Peyer's patch (tissue), 4 donors: ENCODE data around the gene SLC25A19. TPM values are rescaled to one million over a fixed set of nuclear protein-coding genes. Genes with fewer than 3 reads are reported as not detected.
"Not testable (repeated sequence)": the region's sequence is repeated elsewhere in the genome, so short reads cannot be mapped to it uniquely, and the experiment has no call there.

Experiments
- DNase-seq, 3 donors: peaks; one replicate each; pipeline ENCODE4 v3.0.0-alpha.2; 2017 to 2019
- H3K27ac ChIP-seq, 4 donors: fragments of 200-600 bp; sonication (generic); one replicate each; pipeline ENCODE4 v1.5.1; 2016 to 2019
- H3K27me3 ChIP-seq, 2 donors: fragments of 200-600 bp; sonication (generic); one replicate each; pipeline ENCODE4 v1.5.1; 2019
- H3K36me3 ChIP-seq, 3 donors: fragments of 200-600 bp; sonication (generic); one replicate each; pipeline ENCODE4 v1.5.1; 2016 to 2019
- H3K4me1 ChIP-seq, 4 donors: fragments of 200-600 bp; sonication (generic); one replicate each; pipeline ENCODE4 v1.5.1; 2016 to 2019
- H3K4me3 ChIP-seq, 4 donors: fragments of 200-600 bp; sonication (generic); 1 replicate in 3 of 4; 2 replicates in 1 of 4; pipeline ENCODE4 v1.5.1; 2016 to 2019; ENCODE audit warnings: mild to moderate bottlenecking in 1 of 4
- H3K9me3 ChIP-seq, 4 donors: fragments of 200-600 bp; sonication (generic); one replicate each; pipeline ENCODE4 v1.5.1; 2016 to 2019; ENCODE audit warnings: mild to moderate bottlenecking in 1 of 4
- CTCF ChIP-seq, 6 experiments: fragments of 450-650 bp in 4 of 6; fragments of 200-600 bp in 2 of 6; sonication (generic) in 1 of 6; IDR thresholded peaks; one replicate each; pipeline ENCODE4 v1.5.1; 2017 to 2019; ENCODE audit warnings: antibody characterized with exemption in 6 of 6, mild to moderate bottlenecking in 3 of 6, moderate library complexity in 1 of 6
- POLR2A ChIP-seq, 2 donors: fragments of 450-650 bp; IDR thresholded peaks; one replicate each; pipeline ENCODE4 v1.5.1; 2017; ENCODE audit warnings: antibody characterized with exemption in 2 of 2, mild to moderate bottlenecking in 2 of 2, moderate library complexity in 2 of 2
- total RNA-seq, 4 donors: library from RNA; depleted of rRNA; stranded (reverse); fragments of >200 nt; gene quantifications; one replicate each; pipeline ENCODE4 v1.1.0, GENCODE V29; 2016

The SLC25A19 gene
- total RNA-seq, 4 donors from 2014 or later = 8.2 to 24.8 (median 17.0) TPM

- H3K27ac ChIP-seq = peak overlapping the region; percentile 88 to 97 (median 94)
- TF ChIP-seq CTCF (IDR thresholded peaks at IDR 0.05) (peak in 3 of 6 experiments; percentile 5 to 16 (median 13)), POLR2A (IDR thresholded peaks at IDR 0.05) (no peak)
- peaks cover 0 to 26% (median 18%) of the 10 kb centered on the region in 4 donors for H3K4me1 ChIP-seq
- no peaks in the 10 kb centered on the region for H3K27me3 ChIP-seq
- H3K9me3 ChIP-seq = no peaks in the 10 kb centered on the region
- peak overlapping the region; percentile 73 to 91 (median 78) for H3K4me3 ChIP-seq
- DNase-seq = no peak
- H3K36me3 ChIP-seq = peaks cover 0 to 26% (median 0%) of the 10 kb centered on the region in 3 donors
Measured at GRCh38 chr17:75260641-75261335, 28.4 kb downstream of the SLC25A19 start.

GRCh38 chr17:75257228-75257627 is 32.0 kb downstream of the SLC25A19 start:
- H3K36me3 ChIP-seq, H3K27me3 ChIP-seq, H3K4me3 ChIP-seq, H3K27ac ChIP-seq, H3K9me3 ChIP-seq, DNase-seq: not testable (repeated sequence)
- peaks cover 0 to 16% (median 13%) of the 10 kb centered on the region in 4 donors for H3K4me1 ChIP-seq

- not testable (repeated sequence) for H3K27ac ChIP-seq, H3K4me3 ChIP-seq, H3K9me3 ChIP-seq, H3K27me3 ChIP-seq, DNase-seq, H3K36me3 ChIP-seq
- peaks cover 0 to 16% (median 13%) of the 10 kb centered on the region in 4 donors for H3K4me1 ChIP-seq
Measured at GRCh38 chr17:75255954-75256698, 33.1 kb downstream of the SLC25A19 start.

GRCh38 chr17:75252039-75252816 is 37.0 kb downstream of the SLC25A19 start:
- peaks cover 0 to 8% (median 0%) of the 10 kb centered on the region in 3 donors for H3K36me3 ChIP-seq
- no peaks in the 10 kb centered on the region for H3K27me3 ChIP-seq
- H3K27ac ChIP-seq = peak overlapping the region in 1 of 4 donors; percentile 72
- H3K4me1 ChIP-seq = peaks cover 0 to 8% (median 2%) of the 10 kb centered on the region in 4 donors
- no peak for TF ChIP-seq CTCF (IDR thresholded peaks at IDR 0.05)
- TF ChIP-seq POLR2A (IDR thresholded peaks at IDR 0.05) = no peak
- no peak overlapping the region for H3K4me3 ChIP-seq
- no peaks in the 10 kb centered on the region for H3K9me3 ChIP-seq
- DNase-seq = no peak

- DNase-seq = peak in 2 of 3 donors; percentile 58 to 79
- H3K4me3 ChIP-seq = peak overlapping the region in 2 of 4 donors; percentile 4 to 15
- H3K9me3 ChIP-seq = no peaks in the 10 kb centered on the region
- no peaks in the 10 kb centered on the region for H3K27me3 ChIP-seq
- H3K4me1 ChIP-seq = peaks cover 0 to 15% (median 5%) of the 10 kb centered on the region in 4 donors
- no peak for TF ChIP-seq CTCF (IDR thresholded peaks at IDR 0.05)
- TF ChIP-seq POLR2A (IDR thresholded peaks at IDR 0.05) = no peak
- peaks cover 0 to 25% (median 0%) of the 10 kb centered on the region in 3 donors for H3K36me3 ChIP-seq
- peak overlapping the region in 3 of 4 donors; percentile 6 to 72 (median 59) for H3K27ac ChIP-seq
Measured at GRCh38 chr17:75250009-75250471, 39.2 kb downstream of the SLC25A19 start.

GRCh38 chr17:75249564-75249963 is 39.7 kb downstream of the SLC25A19 start:
- Histone ChIP-seq H3K27ac (peak overlapping the region in 3 of 4 donors; percentile 6 to 72 (median 59)), H3K36me3 (peaks cover 0 to 29% (median 0%) of the 10 kb centered on the region in 3 donors), H3K4me3 (no peak overlapping the region), H3K27me3 (no peaks in the 10 kb centered on the region), H3K4me1 (peaks cover 0 to 18% (median 7%) of the 10 kb centered on the region in 4 donors), H3K9me3 (no peaks in the 10 kb centered on the region)
- no peak for DNase-seq
- no peak for TF ChIP-seq POLR2A (IDR thresholded peaks at IDR 0.05)
- TF ChIP-seq CTCF (IDR thresholded peaks at IDR 0.05) = no peak
